Fibroblast of skin of abdomen (primary cell): Measurements from ENCODE around the gene PCGF3. TPM values are rescaled to one million over a fixed set of nuclear protein-coding genes. Genes with fewer than 3 reads are reported as not detected.

Experiments used
- DNase-seq: peaks from one replicate; pipeline ENCODE4 v3.0.0-alpha.2; 2013
- polyA plus RNA-seq, 2 experiments: library from polyadenylated mRNA; unstranded; fragments of 120-200 nt; gene quantifications; one replicate each; pipeline ENCODE4 v1.2.1, GENCODE V29; 2013; ENCODE audit not compliant: insufficient read length in 2 of 2

The PCGF3 gene
- polyA plus RNA-seq (2013, experiment 1 of 2; ENCODE audit: insufficient read length), result 36.4 TPM
- polyA plus RNA-seq (2013, experiment 2 of 2; ENCODE audit: insufficient read length), result 35.3 TPM

DNA sequence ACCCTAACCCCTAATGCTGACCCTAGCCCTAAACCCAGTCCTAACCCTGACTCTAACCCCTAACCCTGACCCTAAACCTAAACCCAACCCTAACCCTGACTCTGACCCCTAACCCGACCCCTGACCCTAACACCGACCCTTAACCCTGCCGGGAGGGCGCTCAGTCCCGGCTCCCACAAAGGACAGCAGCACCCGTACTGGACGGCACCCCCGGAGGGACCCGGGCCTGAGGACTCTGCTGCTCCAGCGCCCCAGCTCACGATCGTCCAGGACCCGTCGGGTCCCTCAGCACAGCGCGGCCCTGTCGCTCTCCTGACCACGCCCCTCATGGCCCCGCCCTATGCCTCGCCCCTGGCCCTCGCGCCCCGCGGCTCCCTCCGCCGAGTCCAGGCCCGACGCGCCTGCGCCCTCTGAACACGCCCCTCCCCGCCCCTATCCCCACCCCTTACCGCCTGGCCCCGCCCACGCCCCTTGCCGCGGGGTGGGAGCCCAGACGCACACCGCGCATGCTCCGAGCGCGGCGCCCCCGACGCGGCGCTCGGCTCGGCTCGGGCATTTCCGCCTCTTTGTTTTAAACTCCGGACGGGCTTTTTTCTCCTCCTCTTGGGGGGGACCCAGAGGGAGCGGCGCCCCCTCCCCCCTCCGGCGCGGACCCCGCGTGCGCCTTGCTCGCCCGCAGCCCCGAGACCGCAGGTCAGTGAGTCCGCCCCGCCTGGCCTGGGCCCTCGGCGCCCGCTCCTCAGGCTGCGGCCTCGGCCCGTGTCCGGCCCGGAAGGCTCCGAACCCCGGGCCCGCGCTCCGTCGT, at the start of gene PCGF3:
TSS of gene PCGF3 (plus strand) at position 555 of the 805 bp plus-strand sequence. CDS start 27,849 bp downstream, outside the sequence.
- peak; percentile 95 for DNase-seq

DNA sequence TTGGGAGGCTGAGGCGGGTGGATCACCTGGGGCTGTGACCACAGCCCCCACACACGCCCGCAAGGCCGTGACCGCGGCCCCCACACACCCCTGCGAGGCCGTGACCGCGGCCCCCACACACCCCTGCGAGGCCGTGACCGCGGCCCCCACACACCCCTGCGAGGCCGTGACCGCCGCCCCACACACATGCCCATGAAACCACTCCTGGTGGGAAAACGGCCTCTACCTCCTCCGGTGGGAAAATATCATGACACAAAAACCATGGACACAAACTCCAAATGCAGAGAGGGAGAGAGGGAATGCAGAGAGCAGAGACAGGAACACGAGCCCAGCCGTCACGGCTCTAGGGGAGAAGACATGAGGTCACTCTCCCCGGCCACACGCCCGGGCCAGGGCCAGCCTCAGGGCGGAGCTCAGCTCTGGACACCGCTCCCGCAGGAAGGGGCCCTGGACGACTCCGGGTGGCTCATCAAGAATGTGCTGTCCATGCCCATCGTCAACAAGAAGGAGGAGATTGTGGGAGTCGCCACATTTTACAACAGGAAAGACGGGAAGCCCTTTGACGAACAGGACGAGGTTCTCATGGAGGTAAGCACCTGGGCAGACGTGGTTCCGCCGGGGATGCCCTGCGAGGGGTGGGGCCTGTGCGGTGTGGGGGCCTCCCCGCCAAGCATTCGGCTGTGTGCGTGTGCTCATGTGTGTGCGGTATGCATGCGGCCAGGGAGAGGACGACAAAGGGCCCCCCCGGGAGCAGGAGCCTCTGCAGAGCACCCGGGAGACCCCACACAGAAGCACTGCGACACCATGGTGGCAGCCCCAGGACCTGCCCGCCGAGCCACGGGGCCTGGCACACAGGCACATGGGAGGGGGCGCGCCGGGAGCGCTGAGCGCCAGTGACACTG, 48.9 kb upstream of the PCGF3 start:
- DNase-seq, result no peak

DNA sequence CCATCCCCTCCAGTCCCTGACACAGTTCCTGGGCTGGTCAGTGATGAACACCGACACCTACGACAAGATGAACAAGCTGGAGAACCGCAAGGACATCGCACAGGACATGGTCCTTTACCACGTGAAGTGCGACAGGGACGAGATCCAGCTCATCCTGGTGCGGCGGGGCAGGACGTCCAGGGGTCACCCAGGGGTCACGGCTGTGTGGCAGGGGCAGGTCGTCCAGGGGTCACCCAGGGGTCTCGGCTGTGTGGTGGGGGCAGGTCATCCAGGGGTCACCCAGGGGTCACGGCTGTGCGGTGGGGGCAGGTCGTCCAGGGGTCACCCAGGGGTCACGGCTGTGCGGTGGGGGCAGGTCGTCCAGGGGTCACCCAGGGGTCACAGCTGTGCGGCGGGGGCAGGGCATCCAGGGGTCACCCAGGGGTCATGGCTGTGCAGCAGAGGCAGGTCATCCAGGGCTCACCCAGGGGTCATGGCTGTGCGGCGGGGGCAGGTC, 48.2 kb upstream of the PCGF3 start:
- no peak for DNase-seq

DNA sequence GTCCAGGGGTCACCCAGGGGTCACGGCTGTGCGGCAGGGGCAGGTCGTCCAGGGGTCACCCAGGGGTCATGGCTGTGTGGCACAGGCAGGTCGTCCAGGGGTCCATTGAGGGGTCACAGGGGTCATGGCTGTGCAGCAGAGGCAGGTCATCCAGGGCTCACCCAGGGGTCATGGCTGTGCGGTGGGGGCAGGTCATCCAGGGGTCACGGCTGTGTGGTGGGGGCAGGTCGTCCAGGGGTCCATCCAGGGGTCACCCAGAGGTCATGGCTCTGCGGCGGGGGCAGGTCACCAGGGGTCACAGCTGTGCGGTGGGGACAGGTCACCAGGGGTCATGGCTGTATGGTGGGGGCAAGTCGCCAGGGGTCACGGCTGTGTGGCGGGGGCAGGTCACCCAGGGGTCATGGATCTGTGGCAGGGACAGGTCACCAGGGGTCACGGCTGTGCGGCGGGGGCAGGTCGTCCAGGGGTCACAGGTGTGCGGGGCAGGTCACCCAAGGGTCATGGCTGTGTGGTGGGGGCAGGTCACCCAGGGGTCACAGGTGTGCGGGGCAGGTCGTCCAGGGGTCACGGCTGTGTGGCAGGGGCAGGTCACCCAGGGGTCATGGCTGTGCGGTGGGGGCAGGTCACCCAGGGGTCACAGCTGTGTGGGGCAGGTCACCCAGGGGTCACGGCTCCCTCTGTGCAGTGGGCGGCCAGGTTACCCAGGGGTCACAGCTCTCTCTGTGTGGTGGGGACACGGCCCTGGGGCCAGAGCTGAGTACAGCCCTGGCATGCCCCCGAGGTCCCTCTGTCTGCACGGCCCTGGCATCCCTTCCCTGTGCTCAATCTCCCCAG, 47.6 kb upstream of the PCGF3 start:
- no peak for DNase-seq

GRCh38 chr4:658681-659667, 46.7 kb upstream of the PCGF3 start:
- DNase-seq, result no peak

DNA sequence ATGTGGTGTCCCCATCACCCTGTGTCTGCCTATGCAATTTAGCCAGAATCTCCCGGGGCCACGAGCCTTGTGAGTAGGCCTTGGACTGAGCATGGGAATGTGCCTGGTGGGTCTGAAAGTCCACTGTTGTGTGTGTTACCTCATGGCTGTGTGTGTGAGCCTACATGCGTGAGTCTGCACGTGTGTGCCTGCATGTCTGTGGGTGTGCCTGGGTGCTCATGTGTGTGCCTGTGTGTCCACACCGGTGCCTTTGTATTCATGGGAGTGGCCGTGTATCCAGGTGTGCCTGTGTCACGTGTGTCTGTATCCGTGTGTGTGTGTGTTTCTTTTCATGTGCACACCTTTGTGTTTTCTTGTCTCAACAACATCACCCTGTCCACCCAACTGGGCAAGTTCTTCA, 45.8 kb upstream of the PCGF3 start:
- DNase-seq, result no peak

DNA sequence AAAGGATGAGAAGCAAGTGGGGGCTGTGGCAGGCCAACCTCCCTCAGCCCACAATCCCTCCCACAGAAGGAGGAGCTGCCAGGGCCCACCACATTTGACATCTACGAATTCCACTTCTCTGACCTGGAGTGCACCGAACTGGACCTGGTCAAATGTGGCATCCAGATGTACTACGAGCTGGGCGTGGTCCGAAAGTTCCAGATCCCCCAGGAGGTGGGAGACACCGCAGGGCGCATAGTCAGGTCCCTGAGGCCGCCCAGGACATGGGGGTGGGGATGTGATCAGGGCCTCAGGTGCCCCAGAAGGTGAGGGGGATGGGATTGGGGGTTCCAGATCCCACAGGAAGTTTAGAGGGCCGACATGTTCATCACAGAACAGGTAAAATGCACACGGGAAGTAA, 45.2 kb upstream of the PCGF3 start:
- no peak for DNase-seq

DNA sequence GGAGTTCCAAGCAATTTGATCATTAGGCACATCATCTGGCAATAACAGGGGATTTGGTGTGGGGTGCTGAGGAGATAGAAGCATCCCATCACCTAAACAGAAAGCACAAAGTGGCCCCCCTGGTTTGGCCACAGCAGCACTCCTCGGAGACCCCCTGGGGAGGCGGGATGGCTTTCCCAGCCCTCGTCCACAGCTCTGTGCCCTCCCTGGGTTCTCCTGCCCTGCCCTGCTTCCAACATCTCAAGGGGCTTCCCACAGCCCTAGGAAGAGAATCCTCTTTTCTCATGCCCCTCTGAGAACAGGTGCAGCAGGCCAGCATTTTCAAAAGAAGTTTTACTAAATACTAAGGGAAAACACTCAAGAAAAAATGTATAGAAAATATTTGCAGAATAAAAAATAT, 44.4 kb upstream of the PCGF3 start:
- no peak for DNase-seq

GRCh38 chr4:661881-662761, 43.5 kb upstream of the PCGF3 start:
- DNase-seq, result no peak

- no peak for DNase-seq
These were observed 42.6 kb upstream of the PCGF3 start for GRCh38 chr4:663046-663437.

DNA sequence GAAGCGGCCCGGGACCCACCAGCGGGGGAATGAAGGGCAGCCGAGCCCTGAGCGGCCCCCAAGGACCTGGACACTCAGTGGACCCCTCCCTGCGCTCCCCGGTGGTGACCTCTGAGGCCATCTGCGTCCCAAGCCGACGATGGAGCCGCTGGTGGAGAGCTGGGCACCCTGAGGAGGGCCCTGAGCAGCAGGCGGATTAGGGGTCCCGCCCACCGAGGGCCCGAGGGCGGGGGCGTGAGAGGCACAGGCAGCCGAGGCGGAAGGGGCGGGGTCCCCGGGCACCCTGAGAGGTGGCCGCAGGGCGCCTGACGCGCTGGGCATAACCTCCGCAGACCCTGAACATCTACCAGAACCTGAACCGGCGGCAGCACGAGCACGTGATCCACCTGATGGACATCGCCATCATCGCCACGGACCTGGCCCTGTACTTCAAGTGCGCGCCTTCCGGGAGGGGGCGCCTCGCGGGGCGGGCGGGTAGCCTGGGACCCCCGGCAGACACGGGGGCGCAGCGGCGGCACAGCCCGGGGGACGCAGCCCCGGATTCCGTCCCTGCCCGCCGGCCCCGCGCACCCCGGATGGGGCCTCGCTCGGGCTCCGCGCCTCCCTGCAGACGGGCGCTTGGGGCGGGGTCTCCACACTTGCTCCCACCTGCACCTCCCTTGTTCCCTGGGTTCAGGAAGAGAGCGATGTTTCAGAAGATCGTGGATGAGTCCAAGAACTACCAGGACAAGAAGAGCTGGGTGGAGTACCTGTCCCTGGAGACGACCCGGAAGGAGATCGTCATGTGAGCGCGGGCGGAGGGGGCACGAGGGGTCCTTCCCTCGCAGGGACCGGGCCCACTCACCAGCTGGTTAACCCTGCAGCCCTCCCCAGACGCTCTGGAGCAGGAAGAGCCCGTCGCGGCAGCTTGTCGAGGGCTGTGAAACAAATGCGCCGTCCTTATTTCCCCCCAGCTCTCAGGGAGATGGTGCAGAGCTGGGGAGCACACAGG, 41.9 kb upstream of the PCGF3 start:
- DNase-seq, result no peak

DNA sequence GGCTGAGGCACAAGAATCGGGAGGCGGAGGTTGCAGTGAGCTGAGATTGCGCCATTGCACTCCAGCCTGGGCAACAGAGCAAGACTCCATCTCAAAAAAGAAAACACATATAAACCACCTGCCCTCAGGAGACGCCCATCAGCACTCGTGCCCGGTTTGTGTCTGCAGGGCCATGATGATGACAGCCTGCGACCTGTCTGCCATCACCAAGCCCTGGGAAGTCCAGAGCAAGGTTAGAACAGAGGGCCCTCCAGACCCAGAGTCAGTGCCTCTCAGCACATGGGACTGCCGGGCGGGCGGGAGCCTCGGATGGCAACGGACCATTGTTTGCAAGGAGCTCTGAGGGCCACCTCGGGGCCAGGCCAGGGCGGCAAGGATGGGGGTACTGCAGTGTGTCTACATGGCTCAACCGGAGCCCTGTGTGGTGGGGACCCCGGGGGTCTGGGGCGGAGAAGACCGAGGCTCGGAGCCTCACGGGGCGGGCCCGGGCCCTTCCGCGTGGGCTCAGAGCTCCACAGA, 40.9 kb upstream of the PCGF3 start:
- DNase-seq, result no peak

DNA sequence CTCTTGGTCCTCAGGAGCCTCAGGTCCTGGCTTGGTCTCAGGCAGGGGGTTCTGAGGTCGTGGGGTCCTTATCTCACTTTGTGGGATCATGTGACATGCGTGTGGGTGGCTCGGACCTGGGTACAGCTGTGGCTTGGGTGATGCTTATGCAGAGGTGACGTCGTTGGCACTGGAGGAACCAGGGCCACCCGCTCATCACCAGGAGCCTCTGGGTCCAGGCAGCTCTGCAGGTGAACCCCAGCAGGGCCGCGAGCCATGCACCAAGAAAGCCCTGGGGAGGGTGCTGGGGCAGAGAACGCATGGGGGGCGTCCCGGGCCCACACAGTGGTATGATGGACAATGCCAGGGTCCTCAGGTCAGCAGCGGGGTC, 40.3 kb upstream of the PCGF3 start:
- DNase-seq, result no peak

- DNase-seq, result no peak
These were observed 39.7 kb upstream of the PCGF3 start for GRCh38 chr4:665751-666435.

DNA sequence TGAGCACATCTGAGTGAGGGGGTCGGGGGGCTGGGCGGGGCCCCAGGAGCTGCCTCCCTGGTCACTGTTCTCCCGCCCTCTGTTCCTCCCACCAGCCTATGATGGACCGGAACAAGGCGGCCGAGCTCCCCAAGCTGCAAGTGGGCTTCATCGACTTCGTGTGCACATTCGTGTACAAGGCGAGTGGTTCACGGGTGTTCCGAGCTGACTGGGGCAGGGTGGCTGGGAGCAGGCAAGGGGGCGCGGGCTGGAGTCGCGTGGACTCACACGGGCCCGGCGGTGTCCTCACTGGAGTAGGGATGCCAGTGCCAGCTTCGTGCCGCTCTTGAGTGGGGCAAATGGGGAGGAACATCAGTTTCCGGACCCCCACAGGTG, 39.2 kb upstream of the PCGF3 start:
- DNase-seq, result no peak

DNA sequence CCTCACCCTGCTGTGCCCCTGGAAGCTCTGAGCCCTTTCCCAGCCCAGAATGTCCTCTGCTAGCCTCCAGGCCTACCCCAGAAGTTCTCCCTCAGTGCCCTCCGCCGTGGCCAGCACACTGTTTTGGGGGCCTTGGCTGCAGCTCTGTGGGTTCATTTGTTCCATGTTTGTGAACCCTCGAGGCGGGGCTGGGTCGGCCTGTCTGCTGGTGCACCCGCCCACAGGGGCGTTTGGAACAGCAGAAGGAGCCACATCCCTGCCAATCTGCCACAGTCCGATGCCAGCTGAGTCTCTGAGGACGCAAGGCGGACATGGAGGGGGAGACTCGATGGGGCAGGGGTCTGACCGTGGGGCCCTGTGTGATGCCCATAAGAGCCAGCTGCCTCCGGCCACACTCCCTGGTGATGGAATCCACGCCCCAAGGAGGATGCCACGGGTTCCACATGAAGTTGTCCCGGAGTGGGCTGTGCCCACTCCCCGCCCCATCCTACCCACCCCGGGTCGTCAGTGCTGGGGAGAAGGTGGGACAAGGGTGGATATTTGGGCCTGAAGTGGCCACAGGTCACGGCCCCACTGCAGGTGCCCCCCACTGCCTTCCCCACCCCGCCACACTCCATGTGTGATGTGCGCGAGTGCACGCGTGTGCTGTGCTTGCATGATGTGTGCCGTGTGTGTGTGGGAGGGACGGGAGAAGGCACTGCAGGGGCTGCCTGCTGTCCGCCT, 38.6 kb upstream of the PCGF3 start:
- DNase-seq, result no peak

GRCh38 chr4:667545-667925, 38.1 kb upstream of the PCGF3 start:
- no peak for DNase-seq
